Upper lobe of left lung (tissue), 6 donors: ENCODE results near the gene FIBCD1. TPM values are rescaled to one million over a fixed set of nuclear protein-coding genes. Genes with fewer than 3 reads are reported as not detected.

Source experiments
- ATAC-seq, 2 donors: fragments of 200-7000 bp; cut with Tn5 transposase; one replicate each; pipeline ENCODE4 v1.9.1; 2022; ENCODE audit warnings: mild to moderate bottlenecking in 2 of 2, moderate library complexity in 2 of 2; ENCODE audit not compliant: low FRiP score in 2 of 2
- DNase-seq, 2 donors: peaks; one replicate each; pipeline ENCODE4 v3.0.0-alpha.2; 2019 to 2020
- H3K27ac ChIP-seq, 4 donors: fragments of 200-600 bp; sonication (generic); one replicate each; pipeline ENCODE4 v1.5.1; 2016 to 2019
- H3K27me3 ChIP-seq, 4 donors: fragments of 200-600 bp; sonication (generic); one replicate each; pipeline ENCODE4 v1.5.1; 2017 to 2019
- H3K36me3 ChIP-seq, 4 donors: fragments of 200-600 bp; sonication (generic); one replicate each; pipeline ENCODE4 v1.5.1; 2016 to 2019
- H3K4me1 ChIP-seq, 4 donors: fragments of 200-600 bp; sonication (generic); one replicate each; pipeline ENCODE4 v1.5.1; 2018 to 2019
- H3K4me3 ChIP-seq, 4 donors: fragments of 200-600 bp; sonication (generic); one replicate each; pipeline ENCODE4 v1.5.1; 2017 to 2019; ENCODE audit warnings: mild to moderate bottlenecking in 2 of 4, moderate library complexity in 1 of 4
- H3K9me3 ChIP-seq, 4 donors: fragments of 200-600 bp; sonication (generic); one replicate each; pipeline ENCODE4 v1.5.1; 2018 to 2019
- CTCF ChIP-seq, 6 experiments: fragments of 450-650 bp in 4 of 6; fragments of 200-600 bp in 2 of 6; sonication (generic) in 2 of 6; IDR thresholded peaks; one replicate each; pipeline ENCODE4 v1.5.1; 2016 to 2019; ENCODE audit warnings: antibody characterized with exemption in 6 of 6
- EP300 ChIP-seq, 4 donors: sonication (generic); formaldehyde crosslinking; IDR thresholded peaks; one replicate each; pipeline ENCODE4 v1.5.1; 2017; ENCODE audit warnings: antibody characterized with exemption in 4 of 4, control low read depth in 2 of 4
- POLR2A ChIP-seq, 4 donors: fragments of 450-650 bp; IDR thresholded peaks; one replicate each; pipeline ENCODE4 v1.5.1; 2016 to 2017; ENCODE audit warnings: antibody characterized with exemption in 4 of 4, mild to moderate bottlenecking in 2 of 4
- POLR2AphosphoS5 ChIP-seq, 2 donors: sonication (generic); formaldehyde crosslinking; IDR thresholded peaks; one replicate each; pipeline ENCODE4 v1.5.1; 2017; ENCODE audit warnings: antibody characterized with exemption in 2 of 2
- WGBS, 2 donors: methylation state at CpG; one replicate each; pipeline ENCODE4 v1.1.5; 2017 to 2018; 5-methylcytosine and 5-hydroxymethylcytosine counted together
- total RNA-seq, 6 donors: library from RNA; depleted of rRNA in 4 of 6; stranded (reverse); fragments of >200 nt in 4 of 6; gene quantifications; one replicate each; pipeline versions ENCODE4 v1.1.0 to v1.2.1, GENCODE V29; 2016 to 2021
- donor health status: DM: no; HTN: no; CAD: no; lungs with moderate emphysema.
- donor health status: DM: no; HTN: yes; CAD: no; lungs with severe emphysema.

The FIBCD1 gene
- total RNA-seq, 6 donors from 2014 or later, result 0.30 to 15.8 (median 4.1) TPM

GRCh38 chr9:130975156-130975555, 36.1 kb upstream of the FIBCD1 start:
- Histone ChIP-seq H3K9me3 (no peaks in the 10 kb centered on the region), H3K4me1 (no peaks in the 10 kb centered on the region), H3K27ac (no peak overlapping the region), H3K4me3 (no peak overlapping the region), H3K36me3 (no peaks in the 10 kb centered on the region), H3K27me3 (no peaks in the 10 kb centered on the region)
- no peak for ATAC-seq
- no peak for DNase-seq
- TF ChIP-seq POLR2A (IDR thresholded peaks at IDR 0.05), result no peak
- 93 to 97% methylated on average over 5 of the region's 5 CpGs for WGBS, 2 donors

GRCh38 chr9:130974697-130975096, 35.6 kb upstream of the FIBCD1 start:
- DNase-seq (no peak), ATAC-seq (no peak)
- Histone ChIP-seq H3K4me3 (no peak overlapping the region), H3K9me3 (no peaks in the 10 kb centered on the region), H3K27me3 (no peaks in the 10 kb centered on the region), H3K4me1 (no peaks in the 10 kb centered on the region), H3K36me3 (no peaks in the 10 kb centered on the region), H3K27ac (no peak overlapping the region)
- WGBS, 2 donors, result 83 to 97% methylated on average over 4 to 5 of the region's 5 CpGs
- TF ChIP-seq POLR2AphosphoS5 (IDR thresholded peaks at IDR 0.05) (no peak), CTCF (IDR thresholded peaks at IDR 0.05) (no peak), EP300 (IDR thresholded peaks at IDR 0.05) (no peak)

GRCh38 chr9:130973686-130974281, 34.7 kb upstream of the FIBCD1 start:
- Histone ChIP-seq H3K4me1 (no peaks in the 10 kb centered on the region), H3K27ac (no peak overlapping the region), H3K27me3 (no peaks in the 10 kb centered on the region), H3K4me3 (no peak overlapping the region), H3K9me3 (no peaks in the 10 kb centered on the region), H3K36me3 (no peaks in the 10 kb centered on the region)
- ATAC-seq (no peak), DNase-seq (no peak)
- TF ChIP-seq EP300 (IDR thresholded peaks at IDR 0.05) (no peak), POLR2AphosphoS5 (IDR thresholded peaks at IDR 0.05) (no peak), CTCF (IDR thresholded peaks at IDR 0.05) (no peak), POLR2A (IDR thresholded peaks at IDR 0.05) (no peak)
- WGBS, 2 donors, result 52 to 61% methylated on average over 10 to 18 of the region's 21 CpGs

GRCh38 chr9:130972957-130973685, 34.1 kb upstream of the FIBCD1 start:
- H3K4me1 ChIP-seq, result no peaks in the 10 kb centered on the region
- TF ChIP-seq POLR2AphosphoS5 (IDR thresholded peaks at IDR 0.05) (no peak), EP300 (IDR thresholded peaks at IDR 0.05) (no peak), CTCF (IDR thresholded peaks at IDR 0.05) (no peak), POLR2A (IDR thresholded peaks at IDR 0.05) (no peak)
- whole genome bisulfite sequencing, 2 donors, result 71 to 78% methylated on average over 18 to 19 of the region's 19 CpGs
- no peaks in the 10 kb centered on the region for H3K9me3 ChIP-seq
- no peak for ATAC-seq
- no peak overlapping the region for H3K27ac ChIP-seq
- no peaks in the 10 kb centered on the region for H3K27me3 ChIP-seq
- H3K4me3 ChIP-seq, result no peak overlapping the region
- H3K36me3 ChIP-seq, result no peaks in the 10 kb centered on the region
- DNase-seq, result no peak

GRCh38 chr9:130972277-130972956, 33.4 kb upstream of the FIBCD1 start:
- TF ChIP-seq EP300 (IDR thresholded peaks at IDR 0.05) (no peak), POLR2AphosphoS5 (IDR thresholded peaks at IDR 0.05) (no peak), CTCF (IDR thresholded peaks at IDR 0.05) (no peak), POLR2A (IDR thresholded peaks at IDR 0.05) (no peak)
- Histone ChIP-seq H3K27me3 (no peaks in the 10 kb centered on the region), H3K4me1 (no peaks in the 10 kb centered on the region), H3K4me3 (no peak overlapping the region), H3K27ac (no peak overlapping the region), H3K36me3 (no peaks in the 10 kb centered on the region), H3K9me3 (no peaks in the 10 kb centered on the region)
- 59 to 81% methylated on average over 4 to 6 of the region's 6 CpGs for WGBS, 2 donors
- DNase-seq, result no peak
- ATAC-seq, result no peak
